ENCODE data around the gene MYOM3. TPM values are rescaled to one million over a fixed set of nuclear protein-coding genes. Genes with fewer than 3 reads are reported as not detected.
"Not testable (repeated sequence)": the region's sequence is repeated elsewhere in the genome, so short reads cannot be mapped to it uniquely, and the experiment has no call there.

MYOM3 gene
- polyA plus RNA-seq, 1 donor from 2014 or later, result not detected

- H3K79me2 ChIP-seq (replicated peaks; ENCODE audit: insufficient read depth, low read length), result no peaks in the 10 kb centered on the region
- H3K4me3 ChIP-seq (ENCODE audit: low read length), result no peak overlapping the region
- H3K27ac ChIP-seq (ENCODE audit: low read length), result no peak overlapping the region
- H4K20me1 ChIP-seq (ENCODE audit: insufficient read depth), result no peaks in the 10 kb centered on the region
- H3K36me3 ChIP-seq (ENCODE audit: insufficient read depth, low read length), result no peaks in the 10 kb centered on the region
- no peaks in the 10 kb centered on the region for H3K9me2 ChIP-seq (ENCODE audit: insufficient read depth, low read length)
- TF ChIP-seq EP300 (conservative IDR thresholded peaks at IDR 0.05; ENCODE audit: poor library complexity, severe bottlenecking) (no peak), POLR2AphosphoS5 (IDR thresholded peaks at IDR 0.05) (no peak), SMC3 (conservative IDR thresholded peaks at IDR 0.05; ENCODE audit: poor library complexity) (no peak), MXI1 (conservative IDR thresholded peaks at IDR 0.05; ENCODE audit: poor library complexity, severe bottlenecking) (no peak), REST (IDR thresholded peaks at IDR 0.05; ENCODE audit: borderline replicate concordance) (no peak), RAD21 (conservative IDR thresholded peaks at IDR 0.05) (no peak), CTCF (IDR thresholded peaks at IDR 0.05; ENCODE audit: poor library complexity, severe bottlenecking) (no peak), TAF1 (IDR thresholded peaks at IDR 0.05; ENCODE audit: low read depth) (no peak), EZH2 (IDR thresholded peaks at IDR 0.05; ENCODE audit: borderline replicate concordance, insufficient read depth, low read length, poor library complexity, severe bottlenecking) (no peak)
- H3K9me3 ChIP-seq (ENCODE audit: low read length), result no peaks in the 10 kb centered on the region
- no peaks in the 10 kb centered on the region for H3F3A ChIP-seq (ENCODE audit: insufficient read depth, low read length, poor library complexity, severe bottlenecking)
- no peak overlapping the region for H2AFZ ChIP-seq (ENCODE audit: low read depth, low read length)
- no peaks in the 10 kb centered on the region for H3K27me3 ChIP-seq (ENCODE audit: insufficient read depth, low read depth, low read length)
- H3K4me2 ChIP-seq (ENCODE audit: low read length), result no peak overlapping the region
- no peak overlapping the region for H3K9ac ChIP-seq (ENCODE audit: low read length)
These were observed 62.2 kb downstream of the MYOM3 start for GRCh38 chr1:24049733-24050132.

GRCh38 chr1:24048894-24049293, 63.0 kb downstream of the MYOM3 start:
- not testable (repeated sequence) for H3K9me2 ChIP-seq (ENCODE audit: insufficient read depth, low read length); H3K36me3 ChIP-seq (ENCODE audit: insufficient read depth, low read length); H3K4me3 ChIP-seq (ENCODE audit: low read length); H3F3A ChIP-seq (ENCODE audit: insufficient read depth, low read length, poor library complexity, severe bottlenecking); H3K79me2 ChIP-seq (replicated peaks; ENCODE audit: insufficient read depth, low read length); H3K9ac ChIP-seq (ENCODE audit: low read length); H2AFZ ChIP-seq (ENCODE audit: low read depth, low read length); H3K9me3 ChIP-seq (ENCODE audit: low read length); H4K20me1 ChIP-seq (ENCODE audit: insufficient read depth); H3K4me2 ChIP-seq (ENCODE audit: low read length); H3K27ac ChIP-seq (ENCODE audit: low read length); H3K27me3 ChIP-seq (ENCODE audit: insufficient read depth, low read depth, low read length)

All from neural cell (in vitro differentiated cells).